Measurements from ENCODE around the gene SRSF10.

SRSF10 gene

GRCh38 chr1:23984417-23985186 lies 4.5 kb upstream of the SRSF10 start:
- DNase-seq (ENCODE audit: low read depth): no peak
- no peak for TF ChIP-seq POLR2A (IDR thresholded peaks at IDR 0.05; ENCODE audit: extremely low read depth, insufficient read length)
- no peak for TF ChIP-seq MYC (IDR thresholded peaks at IDR 0.05; ENCODE audit: low read depth, low read length)
- no peak for TF ChIP-seq MAX (IDR thresholded peaks at IDR 0.05; ENCODE audit: low read depth, low read length)
- no peak for TF ChIP-seq CTCF (IDR thresholded peaks at IDR 0.05; ENCODE audit: low read depth, low read length)

DNA sequence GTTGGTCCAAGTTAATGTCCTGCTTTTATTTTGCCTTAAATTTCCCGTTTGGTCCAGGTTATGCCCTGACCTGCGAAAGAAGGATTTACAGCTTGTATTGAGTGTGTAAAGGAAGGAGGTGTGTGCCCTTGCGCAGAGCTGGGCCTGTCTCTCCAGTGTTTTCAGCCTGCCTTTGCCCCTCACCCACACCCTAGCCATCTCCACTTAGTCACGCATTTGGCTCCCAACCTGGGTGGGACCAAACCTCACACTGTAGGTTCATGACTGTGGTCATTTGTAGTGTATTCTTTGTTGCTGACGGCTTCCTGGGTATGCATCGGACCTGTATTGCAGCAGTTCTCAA lies 572 bp upstream of the SRSF10 start:
- no peak for TF ChIP-seq CTCF (IDR thresholded peaks at IDR 0.05; ENCODE audit: low read depth, low read length)
- peak overlapping the region; percentile 52 for H3K4me3 ChIP-seq (ENCODE audit: low read depth, low read length)
- peak; percentile 88 for DNase-seq (ENCODE audit: low read depth)

More at GRCh38 chr1:23984417-23985186, 4.5 kb upstream of the SRSF10 start:
- no peak overlapping the region for H3K4me3 ChIP-seq (ENCODE audit: low read depth, low read length)

GRCh38 chr1:23979387-23979880 lies 693 bp downstream of the SRSF10 start:
- TF ChIP-seq CTCF (IDR thresholded peaks at IDR 0.05; ENCODE audit: low read depth, low read length) (no peak), MYC (IDR thresholded peaks at IDR 0.05; ENCODE audit: low read depth, low read length) (no peak), MAX (IDR thresholded peaks at IDR 0.05; ENCODE audit: low read depth, low read length) (no peak), POLR2A (IDR thresholded peaks at IDR 0.05; ENCODE audit: extremely low read depth, insufficient read length) (no peak)
- DNase-seq (ENCODE audit: low read depth): no peak
- peak overlapping the region; percentile 91 for H3K4me3 ChIP-seq (ENCODE audit: low read depth, low read length)

- TF ChIP-seq CTCF (IDR thresholded peaks at IDR 0.05; ENCODE audit: low read depth, low read length) (no peak), POLR2A (IDR thresholded peaks at IDR 0.05; ENCODE audit: extremely low read depth, insufficient read length) (no peak), MYC (IDR thresholded peaks at IDR 0.05; ENCODE audit: low read depth, low read length) (no peak), MAX (IDR thresholded peaks at IDR 0.05; ENCODE audit: low read depth, low read length) (no peak)
- no peak for DNase-seq (ENCODE audit: low read depth)
- peak overlapping the region; percentile 91 for H3K4me3 ChIP-seq (ENCODE audit: low read depth, low read length)
These were observed 1.3 kb downstream of the SRSF10 start for GRCh38 chr1:23978805-23979204.

GRCh38 chr1:23977854-23978191 lies 2.3 kb downstream of the SRSF10 start:
- no peak for TF ChIP-seq CTCF (IDR thresholded peaks at IDR 0.05; ENCODE audit: low read depth, low read length)
- no peak for TF ChIP-seq MAX (IDR thresholded peaks at IDR 0.05; ENCODE audit: low read depth, low read length)
- DNase-seq (ENCODE audit: low read depth): no peak
- H3K4me3 ChIP-seq (ENCODE audit: low read depth, low read length): peak overlapping the region; percentile 91

All from NB4 (cell line).